SK-N-SH treated with all-trans-retinoic acid at 6 μM for 48 hours (cell line): Measurements from ENCODE around the gene TTC23.

Source experiments
- BACH2 ChIP-seq: fragments of 250-450 bp; sonication (Bioruptor Pico); IDR thresholded peaks from 2 replicates; pipeline ENCODE4 v1.9.0; 2021; ENCODE audit warnings: mild to moderate bottlenecking, borderline replicate concordance
- CSDC2 ChIP-seq: fragments of 250-450 bp; sonication (Bioruptor Pico); IDR thresholded peaks from 2 replicates; pipeline ENCODE4 v1.5.0; 2020; ENCODE audit warnings: mild to moderate bottlenecking, moderate library complexity
- ISL1 ChIP-seq: fragments of 250-450 bp; sonication (Bioruptor Pico); IDR thresholded peaks from 2 replicates; pipeline ENCODE4 v2.1.2; 2022; ENCODE audit warnings: mild to moderate bottlenecking, moderate library complexity
- RARB ChIP-seq: fragments of 250-450 bp; sonication (Bioruptor Pico); IDR thresholded peaks from 2 replicates; pipeline ENCODE4 v1.8.0; 2021; ENCODE audit warnings: mild to moderate bottlenecking, moderate library complexity
- ZNF565 ChIP-seq: fragments of 450-650 bp; formaldehyde crosslinking; conservative IDR thresholded peaks from 2 replicates; pipeline ENCODE4 v1.5.0; 2020; ENCODE audit warnings: low read depth, mild to moderate bottlenecking, moderate library complexity

DNA sequence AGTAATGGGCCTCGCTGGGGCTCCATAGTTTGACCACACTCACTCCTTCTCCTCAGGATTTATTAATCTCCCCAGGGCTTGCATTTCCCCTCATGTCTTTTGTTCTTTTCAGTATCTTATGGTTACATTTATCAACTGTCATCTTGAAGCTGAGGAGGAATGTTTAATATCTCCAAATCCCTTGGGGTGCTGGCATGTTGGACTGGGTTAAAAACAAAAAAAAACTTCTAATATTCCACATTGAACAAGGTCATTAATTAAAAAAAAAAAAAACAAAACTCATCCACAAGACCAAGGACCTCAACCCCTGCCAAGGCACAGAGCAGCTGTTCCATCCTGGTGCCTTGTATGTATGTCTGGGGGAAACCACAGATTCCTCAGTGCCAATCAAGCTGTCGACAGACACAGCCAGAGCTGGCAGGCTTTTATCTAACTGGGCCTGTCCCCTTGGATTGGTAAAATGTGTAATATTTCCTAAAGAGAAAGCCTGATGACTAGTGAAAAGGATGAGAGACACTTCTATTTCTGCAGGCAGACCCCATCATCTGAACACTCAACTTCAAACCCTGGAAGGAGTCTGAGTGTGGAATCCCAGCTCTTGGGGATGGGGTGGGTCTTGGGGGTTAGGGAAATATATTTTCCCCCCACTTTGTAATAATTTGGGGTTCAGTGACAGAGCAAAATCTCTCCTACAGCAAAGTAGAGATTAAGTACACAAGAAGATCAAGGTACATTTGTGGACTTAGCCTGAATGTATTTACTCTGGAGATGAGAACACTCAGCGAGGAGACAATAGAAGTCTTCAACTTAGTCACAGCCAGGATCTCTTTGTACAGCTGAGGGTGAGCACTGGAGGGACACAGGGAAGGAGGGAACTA is 69.1 kb downstream of the TTC23 start:
- TF ChIP-seq CSDC2 (CRISPR knock-in tag) (no peak), ISL1 (no peak), RARB (CRISPR knock-in tag) (no peak), BACH2 (CRISPR knock-in tag) (no peak), ZNF565 (no peak)
